ENCODE results near the gene CPS1. TPM values are rescaled to one million over a fixed set of nuclear protein-coding genes. Genes with fewer than 3 reads are reported as not detected.

The CPS1 gene
- total and polyA plus RNA-seq, 2 donors (not counting 3 experiments of a cell fraction or from before 2014, with no cell fraction given), result 0.18 to 0.53 TPM

DNA sequence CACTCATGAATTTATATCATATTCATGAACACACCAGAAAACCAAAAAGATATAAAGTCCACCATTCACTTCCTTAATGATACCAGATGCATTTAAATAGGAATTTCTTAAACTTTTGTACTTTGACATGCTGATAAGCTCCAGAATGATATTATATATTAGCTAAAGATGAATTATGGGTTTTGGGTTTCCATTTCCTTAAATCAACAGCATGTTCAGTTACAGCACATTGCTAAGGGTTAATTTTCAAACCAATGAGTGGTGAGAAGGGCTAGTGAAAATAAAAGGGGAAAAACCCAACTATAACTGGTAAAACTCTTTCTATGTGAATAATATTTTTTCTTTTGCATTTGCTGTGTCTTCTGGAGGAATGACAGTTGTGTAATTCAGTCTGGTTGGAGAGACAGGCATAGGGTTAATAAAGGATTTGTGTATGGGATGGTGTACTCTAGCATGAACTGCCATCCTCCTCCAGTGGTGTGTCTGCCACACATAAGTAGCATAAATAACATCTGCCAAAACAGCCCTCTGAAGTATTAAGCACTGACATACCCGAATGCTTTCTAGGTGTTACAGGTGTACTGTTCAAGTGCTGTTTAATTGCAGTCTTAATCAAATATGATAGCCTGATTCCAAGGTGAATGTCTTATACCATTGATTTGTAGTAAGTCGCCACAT is 19.3 kb upstream of the CPS1 start:
- TF ChIP-seq EZH2 (IDR thresholded peaks at IDR 0.05; ENCODE audit: borderline replicate concordance, low read depth, low read length, severe bottlenecking), result no peak
- TF ChIP-seq MYC (IDR thresholded peaks at IDR 0.05; ENCODE audit: low read depth, low read length), result no peak
- TF ChIP-seq POLR2A (IDR thresholded peaks at IDR 0.05; ENCODE audit: low read depth, low read length), result no peak
- no peak for TF ChIP-seq FOS (IDR thresholded peaks at IDR 0.05; ENCODE audit: borderline replicate concordance, insufficient read depth, low read length)
- no peak for TF ChIP-seq POLR2AphosphoS5 (IDR thresholded peaks at IDR 0.05; ENCODE audit: insufficient read depth, low read depth, low read length)
- TF ChIP-seq, protein P1, sequence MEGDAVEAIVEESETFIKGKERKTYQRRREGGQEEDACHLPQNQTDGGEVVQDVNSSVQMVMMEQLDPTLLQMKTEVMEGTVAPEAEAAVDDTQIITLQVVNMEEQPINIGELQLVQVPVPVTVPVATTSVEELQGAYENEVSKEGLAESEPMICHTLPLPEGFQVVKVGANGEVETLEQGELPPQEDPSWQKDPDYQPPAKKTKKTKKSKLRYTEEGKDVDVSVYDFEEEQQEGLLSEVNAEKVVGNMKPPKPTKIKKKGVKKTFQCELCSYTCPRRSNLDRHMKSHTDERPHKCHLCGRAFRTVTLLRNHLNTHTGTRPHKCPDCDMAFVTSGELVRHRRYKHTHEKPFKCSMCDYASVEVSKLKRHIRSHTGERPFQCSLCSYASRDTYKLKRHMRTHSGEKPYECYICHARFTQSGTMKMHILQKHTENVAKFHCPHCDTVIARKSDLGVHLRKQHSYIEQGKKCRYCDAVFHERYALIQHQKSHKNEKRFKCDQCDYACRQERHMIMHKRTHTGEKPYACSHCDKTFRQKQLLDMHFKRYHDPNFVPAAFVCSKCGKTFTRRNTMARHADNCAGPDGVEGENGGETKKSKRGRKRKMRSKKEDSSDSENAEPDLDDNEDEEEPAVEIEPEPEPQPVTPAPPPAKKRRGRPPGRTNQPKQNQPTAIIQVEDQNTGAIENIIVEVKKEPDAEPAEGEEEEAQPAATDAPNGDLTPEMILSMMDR (IDR thresholded peaks at IDR 0.05; ENCODE audit: extremely low read depth in 1 of 2, insufficient read depth in 1 of 2, low read depth in 1 of 2, low read length in 2 of 2), result no peak
- TF ChIP-seq, protein P2, sequence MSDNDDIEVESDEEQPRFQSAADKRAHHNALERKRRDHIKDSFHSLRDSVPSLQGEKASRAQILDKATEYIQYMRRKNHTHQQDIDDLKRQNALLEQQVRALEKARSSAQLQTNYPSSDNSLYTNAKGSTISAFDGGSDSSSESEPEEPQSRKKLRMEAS (IDR thresholded peaks at IDR 0.05; ENCODE audit: insufficient read depth, insufficient read length), result no peak
- no peak for TF ChIP-seq JUN (IDR thresholded peaks at IDR 0.05; ENCODE audit: borderline replicate concordance, insufficient read depth, insufficient read length, low read depth)
- TF ChIP-seq GATA2 (IDR thresholded peaks at IDR 0.05; ENCODE audit: insufficient read depth, insufficient read length, low read depth, low read length), result no peak
- no TSS peak for BruUV-seq (replicated peaks)
- H2AFZ ChIP-seq (ENCODE audit: low read depth, low read length), result no peak overlapping the region
- intact Hi-C loops (cut with micrococcal nuclease) (no loop called here), dilution Hi-C loops (cut with MboI; ENCODE audit: extremely low pct_ligation_motif_present, low sequenced_read_pairs) (no loop called here)
- H3K4me1 ChIP-seq (ENCODE audit: control insufficient read depth, extremely low read depth, insufficient read depth, low read length), result no peaks in the 10 kb centered on the region
- no peaks in the 10 kb centered on the region for H3K9me1 ChIP-seq (replicated peaks; ENCODE audit: control insufficient read depth, extremely low read depth, insufficient read depth, low read length)
- no peak for FAIRE-seq
- no peaks in the 10 kb centered on the region for H3K27me3 ChIP-seq (ENCODE audit: control insufficient read depth in 2 of 2, insufficient read depth in 2 of 2, low read length in 2 of 2)
- H3K79me2 ChIP-seq (ENCODE audit: control insufficient read depth, insufficient read depth, low read length), result no peaks in the 10 kb centered on the region
- H3K4me2 ChIP-seq (ENCODE audit: insufficient read depth, low read length), result no peak overlapping the region
- no peaks in the 10 kb centered on the region for H3K9me3 ChIP-seq (replicated peaks; ENCODE audit: control insufficient read depth, insufficient read depth, low read length)
- DNase-seq (ENCODE audit: low read depth, low spot score), result no peak
- no peak overlapping the region for H3K27ac ChIP-seq (ENCODE audit: insufficient read depth, low read depth, low read length)
- no peak overlapping the region for H3K9ac ChIP-seq (replicated peaks; ENCODE audit: extremely low read depth, insufficient read depth, low read length)
- no peaks in the 10 kb centered on the region for H4K20me1 ChIP-seq (replicated peaks; ENCODE audit: control insufficient read depth, extremely low read depth, insufficient read depth, low read length)
- no peaks in the 10 kb centered on the region for H3K36me3 ChIP-seq (ENCODE audit: control insufficient read depth in 2 of 2, extremely low read depth in 1 of 2, insufficient read depth in 2 of 2, low read length in 2 of 2)
- CTCF ChIA-PET, result interaction anchor here (0.6 kb wide), 1 partner anchor 9 kb away, joined by 3 read pairs; no protein-coding TSS in a partner anchor
- POLR2A ChIA-PET, result no interaction called here
- H3K4me3 ChIP-seq (replicated peaks in 1 of 3; ENCODE audit: insufficient read depth in 1 of 3, low read depth in 1 of 3, low read length in 3 of 3), result no peak overlapping the region
